GM10847 (cell line): ENCODE results near the gene MEI1.

Experiments used
- POLR2A ChIP-seq: IDR thresholded peaks from 2 replicates; pipeline ENCODE4 v1.6.1; 2011; ENCODE audit not compliant: insufficient read length; ENCODE audit errors: extremely low read depth

Gene MEI1

DNA sequence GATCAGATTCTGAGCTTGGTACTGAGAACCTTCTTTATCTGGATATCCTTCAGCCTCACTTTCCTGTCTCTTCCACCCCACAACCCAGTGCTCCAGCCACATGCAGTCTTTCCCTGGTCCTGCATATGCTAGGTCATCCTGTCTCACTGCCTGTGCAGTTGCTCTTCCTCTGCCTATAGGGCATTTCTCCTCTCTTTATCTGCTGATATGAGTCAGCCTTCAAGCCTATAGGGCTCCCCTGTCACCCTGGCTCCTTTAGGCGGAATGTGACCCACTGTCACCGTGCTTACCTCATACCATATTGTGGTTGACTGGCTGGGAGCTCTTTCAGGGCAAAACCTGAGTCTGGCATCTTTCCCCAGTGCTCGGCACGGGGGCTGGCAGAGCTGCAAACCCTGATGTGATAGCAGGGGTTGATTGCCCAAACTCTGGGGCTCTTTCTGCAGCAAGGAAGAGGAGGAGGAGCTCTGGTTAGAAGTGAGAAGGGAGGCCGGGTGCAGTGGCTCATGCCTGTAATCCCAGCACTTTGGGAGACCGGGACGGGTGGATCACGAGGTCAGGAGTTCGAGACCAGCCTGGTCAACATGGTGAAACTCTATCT lies 26.3 kb downstream of the MEI1 start:
- no peak for TF ChIP-seq POLR2A

DNA sequence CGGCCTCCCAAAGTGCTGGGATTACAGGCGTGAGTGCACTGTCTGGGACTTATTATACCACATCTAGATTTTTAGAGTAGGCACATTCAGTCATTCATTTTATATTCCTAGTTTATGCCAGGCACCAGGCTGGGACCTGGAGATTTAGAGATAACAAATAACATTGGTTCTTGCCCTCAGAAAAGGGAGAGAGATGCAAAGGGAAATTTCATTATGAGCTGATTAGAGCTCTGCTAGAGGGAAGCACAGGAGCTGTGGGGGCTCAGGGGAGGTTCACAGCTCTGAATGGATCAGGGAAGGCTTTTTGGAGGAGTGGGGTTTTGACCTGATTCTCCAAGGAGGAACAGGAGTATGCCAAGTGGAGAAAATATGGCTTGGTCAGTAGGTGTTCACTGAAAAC lies 32.3 kb downstream of the MEI1 start:
- no peak for TF ChIP-seq POLR2A

DNA sequence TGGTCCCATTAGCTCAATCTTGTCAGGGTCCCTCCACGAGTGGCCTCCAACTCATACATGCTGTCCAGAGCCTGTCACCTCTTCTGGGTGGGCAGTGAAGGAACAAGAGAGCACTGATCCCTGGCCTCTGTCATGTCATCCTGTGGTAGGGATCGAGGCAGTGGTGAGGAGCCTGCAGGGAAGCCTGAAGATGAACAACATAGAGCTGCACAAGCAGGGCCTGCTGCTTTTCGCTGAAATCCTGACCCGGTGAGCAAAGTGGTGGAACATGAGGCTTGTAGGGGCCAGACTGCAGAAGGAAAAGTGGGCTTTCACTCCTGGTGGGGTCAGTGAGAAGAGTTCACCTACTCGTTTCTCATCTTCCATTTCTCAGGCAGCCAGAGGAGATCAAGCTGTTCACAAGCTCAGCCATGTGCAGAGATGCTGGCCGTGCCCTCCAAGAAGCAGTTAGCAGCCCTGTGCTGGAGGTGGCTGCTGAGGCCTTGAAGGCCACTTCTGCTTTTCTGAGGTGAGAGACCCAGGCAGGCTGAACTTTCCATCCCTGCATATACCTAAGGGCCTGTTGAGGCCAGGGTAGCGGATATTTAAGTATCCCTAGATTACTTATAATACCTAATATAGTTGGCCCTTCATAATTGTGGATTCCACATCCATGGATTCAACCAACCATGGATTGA lies 32.9 kb downstream of the MEI1 start:
- no peak for TF ChIP-seq POLR2A

DNA sequence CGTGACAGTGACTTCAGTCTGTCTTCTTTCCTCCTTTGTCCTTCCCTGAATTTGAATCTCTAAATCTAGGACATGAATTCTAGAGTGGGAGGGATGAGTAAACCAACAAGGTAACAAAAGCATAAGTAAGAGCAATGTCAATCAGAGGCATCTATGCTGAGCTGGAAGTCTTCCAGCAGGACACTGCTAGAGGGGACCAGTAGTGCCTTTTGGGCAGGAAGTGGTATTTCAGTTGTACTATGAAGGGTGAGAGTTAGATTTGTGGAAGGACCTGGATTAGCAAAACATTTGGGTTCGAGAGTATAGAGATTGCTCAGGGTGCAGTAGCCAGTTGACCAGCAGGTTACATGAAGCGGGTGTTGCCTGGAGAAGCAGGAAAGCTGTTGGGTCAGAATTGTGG lies 40.3 kb downstream of the MEI1 start:
- TF ChIP-seq POLR2A, result no peak

DNA sequence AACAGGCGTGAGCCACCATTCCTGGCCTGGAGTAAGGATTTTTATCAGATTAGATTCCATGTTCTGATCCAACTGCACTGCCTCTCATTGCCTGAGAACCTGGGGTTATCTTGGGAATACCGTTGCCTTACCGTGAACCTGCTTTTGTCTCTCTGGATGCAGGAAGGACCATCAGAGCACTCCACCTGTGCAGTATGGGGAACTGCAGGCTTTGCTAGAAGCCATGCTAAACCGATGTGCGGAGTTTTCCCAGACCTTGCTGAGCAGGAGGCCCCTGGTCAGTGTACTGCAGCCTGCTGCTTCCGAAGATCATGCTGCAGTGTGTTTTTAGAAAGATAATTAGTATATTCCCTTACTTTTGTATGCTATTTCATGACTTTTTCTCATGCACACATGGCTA lies 43.6 kb downstream of the MEI1 start:
- no peak for TF ChIP-seq POLR2A

DNA sequence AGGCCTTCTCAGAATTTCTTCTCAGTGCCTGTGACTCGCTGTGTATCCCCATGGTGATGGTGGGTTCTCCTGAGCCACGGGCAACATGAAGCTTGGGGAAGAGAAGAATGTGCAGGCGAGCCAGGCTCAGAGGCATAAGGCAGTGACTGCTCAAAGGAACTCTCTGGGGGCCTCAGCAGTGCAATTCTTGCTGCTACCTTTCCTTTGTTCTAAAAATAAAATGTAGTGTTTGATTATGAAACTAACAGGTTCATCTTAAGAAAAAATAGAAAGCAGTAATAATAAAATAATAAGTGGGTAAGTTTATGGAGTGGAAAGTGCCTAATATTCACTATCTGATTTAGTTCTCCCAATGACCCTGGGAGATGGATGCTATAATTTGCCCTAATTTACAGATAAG lies 46.7 kb downstream of the MEI1 start:
- TF ChIP-seq POLR2A, result no peak

DNA sequence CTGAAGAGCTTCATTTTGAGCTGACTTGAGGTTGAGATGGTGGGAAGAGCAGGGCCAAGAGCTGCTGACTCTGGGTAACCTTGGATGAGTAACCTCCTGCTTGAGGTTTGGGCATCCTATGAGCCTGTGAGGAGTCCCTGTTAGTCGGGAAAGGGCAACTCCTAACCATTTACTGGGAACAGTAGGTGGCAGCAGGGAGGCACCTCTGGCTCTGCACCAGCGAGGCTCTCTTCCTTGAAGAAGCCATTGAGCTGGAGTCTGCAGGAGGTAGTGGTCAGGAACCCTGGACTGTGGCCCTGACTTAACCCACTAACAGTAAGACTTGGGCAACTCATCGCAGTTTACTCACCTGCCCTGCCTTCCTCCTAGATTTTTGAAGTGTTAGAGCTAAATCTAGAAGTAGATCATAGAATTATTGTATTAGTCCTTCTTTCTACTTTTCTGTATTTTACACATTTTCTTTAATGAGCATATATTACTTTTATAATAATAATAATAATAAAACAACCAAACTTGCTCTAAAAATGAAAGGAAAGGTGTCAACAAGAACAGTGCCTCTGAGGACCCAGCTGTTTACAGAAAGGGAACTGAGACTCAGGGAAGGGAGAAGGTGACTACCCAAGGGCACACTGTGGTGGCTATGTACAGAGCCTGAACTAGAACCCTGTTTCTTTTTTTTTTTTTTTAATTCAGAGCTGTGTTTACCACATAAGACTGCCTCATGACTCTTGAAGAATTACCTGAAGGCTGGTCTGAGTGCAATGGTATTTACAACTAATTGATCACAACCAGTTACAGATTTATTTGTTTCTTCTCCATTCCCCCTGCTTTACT lies 47.5 kb downstream of the MEI1 start:
- TF ChIP-seq POLR2A, result no peak

DNA sequence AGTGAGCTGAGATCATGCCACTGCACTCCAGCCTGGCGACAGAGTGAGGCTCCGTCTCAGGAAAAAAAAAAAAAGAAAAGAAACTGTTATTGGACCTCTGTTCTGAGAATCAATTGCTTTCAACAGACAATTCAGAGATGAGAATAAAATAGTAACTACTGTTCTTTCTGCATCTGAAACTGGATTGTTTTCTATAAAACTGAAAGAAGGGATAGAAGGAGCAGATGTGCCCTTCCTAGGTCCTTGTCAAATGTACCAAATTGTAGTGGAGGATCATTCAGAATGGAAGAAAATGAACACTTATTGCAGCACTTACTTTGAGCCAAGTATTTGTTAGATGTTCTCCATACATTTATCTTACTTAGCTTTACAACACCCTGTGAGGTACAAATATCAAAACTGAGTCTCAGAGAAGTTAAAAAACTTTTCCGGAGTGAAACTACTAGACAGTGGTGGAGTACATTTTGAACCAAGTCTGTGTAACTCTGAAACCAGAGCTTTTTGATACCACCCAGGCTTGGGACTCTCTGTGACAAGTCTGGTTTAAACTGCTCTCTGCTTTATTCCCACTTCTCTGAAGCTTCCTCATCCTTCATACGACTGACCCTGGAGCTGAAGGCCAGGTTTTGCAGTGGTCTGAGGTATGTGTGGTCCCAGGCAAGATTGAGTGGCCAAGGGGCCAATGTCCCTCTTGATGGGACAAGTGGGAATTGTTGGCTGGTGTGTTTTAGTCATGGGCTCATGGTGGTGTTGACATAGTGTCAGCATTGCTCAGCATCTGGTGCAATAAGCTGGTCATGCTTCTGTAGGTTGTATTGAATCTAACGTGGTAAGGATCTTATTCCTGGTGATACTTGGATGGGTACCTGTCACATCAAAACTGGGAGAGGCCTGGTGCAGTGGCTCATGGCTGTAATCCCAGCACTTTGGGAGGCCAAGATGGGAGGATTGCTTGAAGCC lies 53.0 kb downstream of the MEI1 start:
- TF ChIP-seq POLR2A, result no peak

DNA sequence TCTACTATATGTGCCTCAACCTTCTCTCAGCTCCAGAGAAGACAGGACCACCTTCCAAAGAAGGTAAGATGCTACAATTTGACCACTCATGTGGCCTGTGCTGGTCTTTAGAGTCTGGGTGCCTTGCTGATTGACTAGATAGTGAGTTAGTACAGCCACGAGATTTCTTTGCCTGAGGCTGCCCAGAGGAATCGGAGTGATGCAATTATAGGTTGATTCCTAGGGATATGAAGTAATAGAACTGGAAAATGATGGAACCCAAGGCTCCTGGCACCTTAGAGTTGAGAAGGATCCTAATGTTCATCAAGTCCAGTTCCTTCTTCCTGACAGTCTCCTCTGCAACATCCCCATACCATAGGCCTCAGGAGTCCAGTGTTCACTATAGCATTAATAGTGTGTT lies 54.7 kb downstream of the MEI1 start:
- TF ChIP-seq POLR2A, result no peak

DNA sequence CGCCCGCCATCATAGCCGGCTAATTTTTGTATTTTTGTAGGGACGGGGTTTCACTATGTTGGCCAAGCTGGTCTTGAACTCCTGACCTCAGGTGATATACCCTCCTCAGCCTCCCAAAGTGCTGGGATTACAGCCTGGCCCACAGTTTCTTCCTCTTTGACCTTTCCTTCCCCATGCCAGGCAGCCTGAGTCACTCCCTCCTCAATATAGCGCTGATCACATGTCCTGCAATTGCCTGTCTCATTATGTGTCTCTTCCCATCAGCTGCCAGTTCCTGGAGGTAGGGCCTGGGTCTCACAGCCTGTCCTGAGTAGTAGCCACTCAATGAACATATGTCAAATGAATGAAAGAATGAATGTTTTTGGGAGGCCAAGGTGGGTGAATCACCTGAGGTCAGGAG lies 58.2 kb downstream of the MEI1 start:
- TF ChIP-seq POLR2A, result no peak

DNA sequence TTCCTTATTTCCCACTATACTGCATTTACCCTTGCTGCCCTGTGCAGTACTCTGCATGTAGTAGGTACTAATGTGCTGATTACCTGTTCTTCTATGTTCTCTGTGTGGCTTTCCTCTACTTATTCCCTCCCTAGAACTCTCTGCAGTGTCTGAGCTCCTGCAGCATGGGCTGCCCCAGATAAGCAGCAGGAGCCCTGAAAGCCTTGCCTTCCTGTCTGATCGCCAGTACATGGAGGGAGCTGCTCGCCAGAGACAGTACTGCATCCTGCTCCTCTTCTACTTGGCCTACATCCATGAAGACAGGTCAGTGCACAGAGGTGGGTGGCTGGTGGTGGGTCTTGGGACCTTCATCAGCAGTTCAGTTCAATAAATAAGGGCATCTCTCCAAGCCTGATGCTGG lies 58.9 kb downstream of the MEI1 start:
- no peak for TF ChIP-seq POLR2A

DNA sequence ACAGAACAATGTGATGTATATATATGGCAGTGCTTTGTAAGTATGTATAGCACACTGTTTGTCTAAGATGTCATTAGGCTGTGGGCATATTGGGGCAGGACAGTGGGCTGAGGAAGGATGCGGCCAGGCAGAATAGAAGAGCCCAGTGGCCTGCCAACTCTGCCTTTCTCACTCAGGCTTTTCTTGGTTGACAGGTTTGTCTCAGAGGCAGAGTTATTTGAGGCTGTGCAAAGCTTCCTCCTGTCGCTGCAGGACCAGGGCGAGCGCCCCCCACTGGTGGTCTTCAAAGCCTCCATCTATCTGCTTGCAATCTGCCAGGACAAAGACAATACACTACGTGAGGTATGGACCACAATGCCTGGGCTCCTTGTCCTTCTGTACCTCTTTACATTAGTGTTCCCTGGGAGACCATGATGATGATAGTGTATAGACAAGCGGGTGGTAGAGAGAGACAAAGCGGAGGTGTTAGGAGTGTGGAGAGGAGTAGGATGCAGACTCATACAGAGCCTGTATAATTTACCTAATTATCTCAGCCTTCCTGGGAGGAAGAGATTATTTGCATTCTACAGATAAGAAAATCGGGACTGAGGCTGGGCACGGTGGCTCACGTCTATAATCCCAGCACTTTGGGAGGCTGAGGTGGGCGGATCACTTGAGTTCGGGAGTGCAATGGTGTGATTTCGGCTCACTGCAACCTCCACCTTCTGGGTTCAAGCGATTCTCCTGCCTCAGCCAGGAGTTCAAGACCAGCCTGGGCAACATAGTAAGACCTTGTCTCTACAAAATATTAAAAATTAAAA lies 63.9 kb downstream of the MEI1 start:
- TF ChIP-seq POLR2A, result no peak

DNA sequence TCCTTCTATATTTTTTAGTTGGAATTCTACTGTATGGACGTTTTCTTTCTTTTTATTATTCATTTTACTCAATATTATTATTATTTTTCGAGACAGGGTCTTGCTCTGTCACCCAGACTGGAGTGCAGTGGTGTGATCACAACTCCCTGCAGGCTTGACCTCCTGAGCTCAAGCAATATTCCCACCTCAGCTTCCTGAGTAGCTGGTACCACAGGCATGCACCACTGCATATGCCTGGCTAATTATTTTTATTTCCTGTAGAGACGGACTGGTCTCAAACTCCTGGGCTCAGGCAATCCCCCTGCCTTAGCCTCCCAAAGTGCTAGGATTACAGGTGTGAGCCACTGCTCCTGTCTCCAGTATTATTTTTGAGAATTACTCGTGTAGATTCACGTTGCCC lies 67.2 kb downstream of the MEI1 start:
- no peak for TF ChIP-seq POLR2A

DNA sequence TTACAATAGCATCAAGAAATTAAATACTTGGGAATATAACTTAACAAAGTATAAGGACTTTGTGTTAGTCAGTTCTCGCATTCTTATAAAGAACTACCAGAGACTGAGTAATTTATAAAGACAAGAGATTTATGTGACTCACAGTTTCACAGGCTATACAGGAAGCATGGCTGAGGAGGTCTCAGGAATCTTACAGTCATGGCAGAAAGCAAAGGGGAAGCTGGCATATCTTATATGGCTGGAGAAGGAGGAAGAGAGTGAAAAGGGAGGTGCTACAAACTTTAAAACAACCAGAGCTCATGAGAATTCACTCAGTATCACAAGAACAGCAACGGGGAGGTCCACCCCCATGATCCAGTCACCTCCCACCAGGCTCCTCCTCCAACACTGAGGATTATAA lies 69.1 kb downstream of the MEI1 start:
- no peak for TF ChIP-seq POLR2A
